HG03039 (cell line): ENCODE measurements around the gene S1PR5.
"Not testable (repeated sequence)": the region's sequence is repeated elsewhere in the genome, so short reads cannot be mapped to it uniquely, and the experiment has no call there.

ENCODE experiments used
- ATAC-seq: cut with Tn5 transposase; IDR thresholded peaks from one replicate; pipeline ENCODE4 v1.9.1; 2021; ENCODE audit warnings: mild to moderate bottlenecking, moderate library complexity; ENCODE audit not compliant: unreplicated experiment

The S1PR5 gene, protein sequence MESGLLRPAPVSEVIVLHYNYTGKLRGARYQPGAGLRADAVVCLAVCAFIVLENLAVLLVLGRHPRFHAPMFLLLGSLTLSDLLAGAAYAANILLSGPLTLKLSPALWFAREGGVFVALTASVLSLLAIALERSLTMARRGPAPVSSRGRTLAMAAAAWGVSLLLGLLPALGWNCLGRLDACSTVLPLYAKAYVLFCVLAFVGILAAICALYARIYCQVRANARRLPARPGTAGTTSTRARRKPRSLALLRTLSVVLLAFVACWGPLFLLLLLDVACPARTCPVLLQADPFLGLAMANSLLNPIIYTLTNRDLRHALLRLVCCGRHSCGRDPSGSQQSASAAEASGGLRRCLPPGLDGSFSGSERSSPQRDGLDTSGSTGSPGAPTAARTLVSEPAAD

GRCh38 chr19:10517361-10517759, at the start of gene S1PR5:
Gene S1PR5 (minus strand): TSS chr19:10517447. CDS start chr19:10515011, 2,436 bp downstream.
- no peak for ATAC-seq

DNA sequence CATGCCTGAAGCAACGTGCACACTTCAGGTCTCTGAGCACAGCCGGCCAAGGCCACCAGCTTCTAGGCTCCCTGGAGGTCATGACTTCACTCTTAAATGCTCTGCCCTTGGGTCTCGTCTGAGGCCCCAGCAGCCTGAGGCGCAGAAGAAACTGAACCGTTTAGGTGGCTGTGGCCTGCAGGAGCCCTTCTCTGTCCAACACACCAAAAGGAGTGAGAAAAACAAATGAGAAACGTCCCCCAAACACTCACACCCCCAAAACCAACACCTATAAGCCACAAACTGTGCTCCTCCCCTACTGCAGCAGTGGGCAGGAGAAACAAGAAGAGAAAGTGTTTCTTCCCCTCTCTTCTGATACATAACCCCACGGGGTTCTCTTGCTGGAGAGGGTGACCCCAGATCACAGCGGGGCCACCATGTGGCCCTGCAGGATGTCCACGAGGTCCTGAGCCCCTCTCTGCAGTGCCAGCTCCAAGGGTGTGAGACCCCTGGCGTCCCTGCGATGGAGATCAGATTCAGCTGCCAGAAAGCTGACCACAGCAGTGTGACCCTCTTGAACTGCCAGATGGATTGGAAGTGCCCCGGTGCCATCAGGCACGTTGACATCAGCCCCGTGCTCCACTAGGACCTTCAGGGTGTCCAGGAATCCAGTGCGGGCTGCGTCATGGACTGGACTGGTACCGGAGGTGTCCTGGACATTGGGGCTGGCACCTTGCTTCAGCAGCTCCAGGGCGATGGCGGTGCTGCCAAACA, 49.6 kb upstream of the S1PR5 start:
- ATAC-seq = no peak

DNA sequence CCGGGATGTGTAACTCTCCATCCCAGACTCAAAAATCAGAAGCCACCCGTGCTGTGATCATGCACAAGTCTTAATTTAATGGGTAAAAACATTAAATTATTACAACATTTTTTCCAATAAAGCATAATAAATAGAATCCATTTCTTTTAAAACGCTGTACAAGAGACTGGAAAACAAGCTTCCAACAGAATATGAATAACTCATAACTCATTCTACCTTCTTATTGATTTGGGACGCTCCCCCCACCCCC, 49.1 kb upstream of the S1PR5 start:
- no peak for ATAC-seq

GRCh38 chr19:10565567-10566407, 48.5 kb upstream of the S1PR5 start, which contains the start of gene KRI1:
Gene KRI1 (minus strand): TSS chr19:10566010. CDS start chr19:10565999, 11 bp downstream.
- ATAC-seq = peak; percentile 42

- no peak for ATAC-seq
Measured at GRCh38 chr19:10565028-10565566, 47.9 kb upstream of the S1PR5 start.

DNA sequence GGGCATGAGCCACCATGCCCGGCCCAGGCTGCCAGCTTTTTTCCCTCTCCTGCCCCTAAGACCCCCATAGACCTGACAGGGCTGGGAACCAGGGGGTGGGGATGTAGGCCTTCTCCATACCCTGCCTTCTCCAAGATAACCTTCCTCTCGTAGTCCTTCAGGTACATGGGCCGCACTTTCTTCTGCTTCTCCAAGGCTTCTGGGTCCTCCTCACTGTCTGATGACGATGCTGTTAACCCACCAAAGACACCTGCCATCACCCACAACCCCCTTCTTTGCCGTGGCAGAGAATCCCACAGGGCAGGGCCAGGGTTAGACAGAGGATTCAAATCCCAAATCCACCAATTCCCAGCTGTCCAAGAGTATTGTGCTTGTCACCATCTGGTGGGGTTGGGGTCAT, 45.4 kb upstream of the S1PR5 start:
- ATAC-seq = no peak

- ATAC-seq = no peak
Measured at GRCh38 chr19:10560154-10560553, 42.9 kb upstream of the S1PR5 start.

DNA sequence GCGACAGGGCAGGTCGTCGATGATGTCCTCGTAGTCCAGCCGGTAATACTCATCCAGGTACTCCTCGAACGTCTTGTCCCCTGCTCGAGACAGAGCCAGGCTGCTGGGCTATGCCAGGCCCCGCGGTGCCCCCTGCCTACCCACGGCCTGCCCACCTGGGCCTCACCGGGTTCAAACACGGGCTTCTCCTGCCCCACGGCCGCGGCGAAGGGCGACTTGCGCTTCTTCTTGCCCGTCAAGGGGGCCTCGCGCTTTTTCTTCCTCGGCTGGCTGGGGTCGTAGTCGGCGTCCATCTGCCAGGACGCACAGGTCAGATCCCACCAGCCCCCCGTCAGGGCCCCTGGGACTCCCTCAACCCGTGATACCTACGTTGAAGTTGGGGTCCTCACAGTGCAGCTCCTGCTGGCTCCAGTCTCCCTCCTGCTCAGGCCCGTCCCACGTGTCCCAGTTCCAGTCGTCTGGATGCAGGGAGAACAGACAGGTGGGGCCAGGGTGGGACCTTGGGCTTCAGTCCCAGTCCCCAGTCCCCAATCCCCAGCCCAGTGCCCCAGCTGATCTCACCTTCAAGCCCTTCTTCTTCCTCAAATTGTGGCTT, 40.5 kb upstream of the S1PR5 start:
- ATAC-seq = no peak

DNA sequence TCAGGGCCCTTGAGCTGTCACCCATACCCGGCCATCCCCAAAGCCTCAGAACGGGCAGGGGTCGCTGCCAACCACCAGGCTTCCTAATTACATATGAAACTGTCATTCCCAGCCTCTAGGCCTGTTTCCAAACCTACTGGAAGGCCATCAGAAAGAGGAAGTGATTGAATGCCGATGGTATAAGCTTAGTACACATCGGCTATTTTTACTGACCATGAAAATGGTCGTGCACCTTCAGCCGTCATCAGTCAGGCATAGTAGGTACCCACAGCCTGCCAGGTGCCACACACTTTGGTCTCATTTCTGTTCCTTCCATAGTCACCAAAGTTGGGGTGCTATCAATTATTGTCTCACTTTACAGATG, 38.3 kb upstream of the S1PR5 start:
- no peak for ATAC-seq

- ATAC-seq = no peak
Measured at GRCh38 chr19:10554760-10555609, 37.7 kb upstream of the S1PR5 start.

DNA sequence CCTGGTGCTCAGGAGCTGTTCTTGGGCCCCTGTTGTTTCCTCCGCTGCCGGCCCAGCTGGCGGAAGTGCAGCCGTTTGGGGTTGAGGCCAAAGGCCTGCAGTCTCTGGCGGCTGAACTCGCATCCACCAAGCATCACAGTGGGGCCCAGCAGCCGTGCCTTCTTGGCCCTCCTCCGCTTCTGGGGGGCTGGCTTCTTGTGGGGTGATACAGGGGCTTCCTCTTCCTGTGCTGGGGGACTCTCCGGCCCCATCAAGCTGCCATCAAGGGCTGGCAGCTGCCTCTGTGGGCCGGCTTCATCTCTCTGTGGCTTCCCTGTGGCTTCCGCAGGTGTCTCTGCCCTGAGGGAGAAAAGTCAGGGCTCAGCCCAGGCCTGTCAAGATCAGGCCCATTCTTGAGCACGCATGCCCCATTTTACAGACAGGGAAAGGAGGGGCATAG, 36.7 kb upstream of the S1PR5 start:
- no peak for ATAC-seq

DNA sequence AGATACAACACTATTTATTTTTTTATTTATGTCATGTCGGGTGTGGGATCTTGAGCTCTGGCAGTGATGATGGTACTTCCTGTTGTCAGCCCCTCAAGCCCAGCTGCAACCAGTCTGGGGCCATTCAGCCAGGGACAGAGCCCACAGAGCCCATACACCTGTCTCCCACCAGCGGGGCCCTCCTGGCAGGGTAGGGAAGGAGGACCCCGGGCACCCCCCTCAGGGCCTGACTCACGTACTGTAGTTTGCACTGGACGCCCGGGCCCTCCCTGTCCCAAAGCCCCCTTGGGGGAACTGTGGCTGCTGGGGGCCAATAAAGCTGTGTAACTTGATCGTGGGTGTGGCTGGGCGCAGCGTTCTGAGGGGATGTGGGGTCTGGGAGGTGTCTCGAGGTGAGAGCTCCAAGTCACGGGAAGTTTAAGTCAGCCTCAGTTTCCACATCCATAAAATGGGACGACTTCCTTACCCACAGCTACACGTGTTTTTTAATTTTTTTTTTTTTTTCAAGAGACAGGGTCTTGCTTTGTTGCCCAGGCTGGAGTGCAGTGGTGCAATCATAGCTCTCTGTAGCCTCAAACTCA, 35.9 kb upstream of the S1PR5 start:
- ATAC-seq = no peak

DNA sequence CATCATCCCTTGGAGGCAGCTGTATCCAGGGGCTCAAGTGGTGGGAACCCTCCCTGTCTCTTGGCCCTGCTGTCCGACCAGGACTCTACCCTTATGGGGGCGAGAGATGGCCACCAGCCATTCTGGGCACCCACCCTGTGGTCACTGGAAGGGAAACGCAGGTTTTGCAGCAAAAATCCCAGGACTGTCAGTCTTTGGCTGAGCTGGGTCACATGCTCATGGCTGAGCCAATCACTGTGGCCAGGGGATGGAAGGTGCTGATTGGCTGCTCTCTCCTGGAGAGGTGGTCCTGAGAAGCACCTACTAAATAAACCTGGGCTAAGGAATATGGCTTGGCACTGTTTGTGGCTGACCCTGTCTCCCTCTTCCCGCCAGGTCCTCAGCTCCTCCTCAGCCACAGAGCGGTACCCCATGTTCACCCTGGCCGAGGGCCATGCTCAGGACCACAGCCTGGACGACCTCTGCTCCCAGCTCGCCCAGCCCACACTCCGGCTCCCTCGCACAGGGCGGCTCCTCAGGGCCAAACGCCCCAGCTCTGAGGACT, 35.3 kb upstream of the S1PR5 start:
- ATAC-seq = no peak

DNA sequence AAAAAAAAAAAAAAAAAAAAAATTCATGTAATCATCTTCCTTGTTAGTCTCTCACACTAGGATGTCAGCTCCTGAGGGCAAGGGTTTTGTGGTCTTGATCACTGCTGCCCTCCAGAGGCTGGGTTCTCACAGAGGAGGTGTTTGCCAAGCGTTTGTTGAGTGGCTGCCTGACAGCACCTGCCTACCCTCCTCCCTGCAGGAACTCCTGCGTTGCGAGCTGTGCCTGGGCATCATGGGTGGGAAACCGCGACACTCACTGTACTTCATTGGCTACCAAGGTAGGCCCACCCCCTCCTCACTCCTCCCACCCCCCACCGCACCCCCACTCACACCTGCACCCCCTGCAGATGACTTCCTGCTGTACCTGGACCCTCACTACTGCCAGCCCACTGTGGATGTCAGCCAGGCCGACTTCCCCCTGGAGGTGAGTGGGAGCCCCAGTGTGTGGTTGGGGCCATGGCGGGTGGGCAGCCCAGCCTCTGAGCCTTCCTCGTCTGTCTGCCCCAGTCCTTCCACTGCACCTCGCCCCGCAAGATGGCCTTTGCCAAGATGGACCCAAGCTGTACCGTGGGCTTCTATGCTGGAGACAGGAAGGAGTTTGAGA, 34.6 kb upstream of the S1PR5 start:
- ATAC-seq = no peak

DNA sequence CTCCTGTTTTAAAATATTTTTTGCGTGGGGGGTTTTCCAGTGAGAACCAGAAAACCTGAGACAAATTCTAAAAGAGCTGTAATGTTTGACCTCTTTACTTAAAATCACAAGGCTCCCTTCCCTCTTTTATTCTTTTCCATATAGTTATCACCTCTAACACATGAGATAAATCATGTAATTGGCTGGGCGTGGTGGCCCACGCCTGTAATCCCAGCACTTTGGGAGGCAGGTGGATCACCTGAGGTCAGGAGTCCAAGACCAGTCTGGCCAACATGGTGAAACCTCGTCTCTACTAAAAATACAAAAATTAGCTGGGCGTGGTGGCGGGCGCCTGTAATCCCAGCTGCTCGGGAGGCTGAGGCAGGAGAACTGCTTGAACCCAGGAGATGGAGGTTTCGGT, 33.8 kb upstream of the S1PR5 start:
- not testable (repeated sequence) for ATAC-seq

GRCh38 chr19:10550336-10550735, 33.1 kb upstream of the S1PR5 start:
- no peak for ATAC-seq

GRCh38 chr19:10549733-10550132, 32.5 kb upstream of the S1PR5 start:
- no peak for ATAC-seq

GRCh38 chr19:10548746-10549276, 31.6 kb upstream of the S1PR5 start:
- no peak for ATAC-seq

GRCh38 chr19:10546817-10547216, 29.6 kb upstream of the S1PR5 start:
- ATAC-seq = no peak
